HL-60 (cell line): ENCODE results near the gene SETD5.

Experiments
- DNase-seq, 2 experiments: peaks; one replicate each; pipeline ENCODE4 v3.0.0-alpha.2; 2010 to 2020; ENCODE audit warnings: low read depth in 1 of 2, low spot score in 1 of 2
- H3K27ac ChIP-seq: fragments of 250-450 bp; sonication (Bioruptor Pico); replicated peaks from 2 replicates; pipeline ENCODE4 v1.5.1; 2020; ENCODE audit warnings: mild to moderate bottlenecking, moderate library complexity
- H3K27me3 ChIP-seq: fragments of 250-450 bp; sonication (Bioruptor Pico); 2 replicates; pipeline ENCODE4 v1.5.1; 2021; ENCODE audit warnings: mild to moderate bottlenecking, moderate library complexity; ENCODE audit not compliant: insufficient read depth, poor library complexity, severe bottlenecking
- H3K4me3 ChIP-seq: replicated peaks from 2 replicates; pipeline ENCODE4 v1.5.1; 2011; ENCODE audit warnings: mild to moderate bottlenecking, control low read depth, low read length; ENCODE audit not compliant: insufficient read depth
- GABPA ChIP-seq: IDR thresholded peaks from 2 replicates; pipeline ENCODE4 v1.6.1; 2012; ENCODE audit warnings: low read depth
- POLR2AphosphoS5 ChIP-seq: IDR thresholded peaks from 2 replicates; pipeline ENCODE4 v1.6.1; 2012; ENCODE audit warnings: low read depth
- SPI1 ChIP-seq: IDR thresholded peaks from 2 replicates; pipeline ENCODE4 v1.6.1; 2012; ENCODE audit warnings: low read depth, mild to moderate bottlenecking, borderline replicate concordance
- TF ChIP-seq, protein P1 (sequence below): IDR thresholded peaks from one replicate; pipeline ENCODE4 v1.5.1; 2011; ENCODE audit warnings: low read length, control low read depth, inconsistent platforms; ENCODE audit not compliant: insufficient read depth
- TF ChIP-seq, protein P2 (sequence below): IDR thresholded peaks from 2 replicates; pipeline ENCODE4 v1.6.1; 2012; ENCODE audit warnings: low read depth; ENCODE audit not compliant: insufficient replicate concordance

SETD5 gene

DNA sequence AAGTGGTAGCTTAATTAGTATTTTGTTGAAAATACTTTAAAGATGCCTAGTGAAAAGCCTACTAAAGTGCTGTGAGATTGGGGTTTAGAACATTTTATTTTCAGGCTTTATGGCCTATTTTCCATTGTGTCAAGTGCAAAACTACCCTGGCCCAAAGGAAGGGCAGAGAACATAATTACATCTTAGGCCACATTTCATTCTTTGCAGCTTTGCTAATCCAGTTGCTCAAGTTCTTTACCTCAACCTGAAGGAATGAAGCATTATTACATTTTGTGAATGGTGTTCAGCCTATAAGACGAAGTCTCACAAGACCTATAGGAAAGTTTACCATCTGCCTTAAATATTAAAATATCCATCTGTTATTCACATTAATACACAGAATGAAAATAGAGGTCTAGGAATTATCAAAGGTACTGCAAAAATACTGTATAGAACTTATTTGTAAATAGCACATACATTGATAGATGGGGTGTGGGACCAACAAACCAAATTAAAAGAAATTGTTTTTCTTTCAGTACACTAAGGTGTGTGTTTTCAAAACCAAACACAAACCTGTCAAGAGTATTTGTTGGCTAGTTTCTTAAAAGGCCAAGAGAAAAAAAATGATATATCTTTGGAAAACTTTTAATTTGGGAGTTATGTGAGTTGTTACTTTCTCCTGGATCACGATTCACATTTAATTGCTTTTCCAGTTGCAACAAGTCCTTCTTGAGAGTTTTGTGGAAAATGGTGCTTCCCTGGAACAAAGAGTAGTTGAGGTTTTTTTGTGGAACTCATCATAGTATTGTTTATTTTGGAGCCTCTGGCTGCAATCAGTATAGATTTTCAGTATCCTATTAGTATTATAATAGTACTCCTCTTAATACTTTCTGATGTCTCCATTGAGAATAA, 12.0 kb upstream of the SETD5 start:
- H3K27me3 ChIP-seq = no peaks in the 10 kb centered on the region
- no peak for TF ChIP-seq POLR2AphosphoS5
- no peak for TF ChIP-seq GABPA
- TF ChIP-seq SPI1 = no peak
- TF ChIP-seq, protein P1, sequence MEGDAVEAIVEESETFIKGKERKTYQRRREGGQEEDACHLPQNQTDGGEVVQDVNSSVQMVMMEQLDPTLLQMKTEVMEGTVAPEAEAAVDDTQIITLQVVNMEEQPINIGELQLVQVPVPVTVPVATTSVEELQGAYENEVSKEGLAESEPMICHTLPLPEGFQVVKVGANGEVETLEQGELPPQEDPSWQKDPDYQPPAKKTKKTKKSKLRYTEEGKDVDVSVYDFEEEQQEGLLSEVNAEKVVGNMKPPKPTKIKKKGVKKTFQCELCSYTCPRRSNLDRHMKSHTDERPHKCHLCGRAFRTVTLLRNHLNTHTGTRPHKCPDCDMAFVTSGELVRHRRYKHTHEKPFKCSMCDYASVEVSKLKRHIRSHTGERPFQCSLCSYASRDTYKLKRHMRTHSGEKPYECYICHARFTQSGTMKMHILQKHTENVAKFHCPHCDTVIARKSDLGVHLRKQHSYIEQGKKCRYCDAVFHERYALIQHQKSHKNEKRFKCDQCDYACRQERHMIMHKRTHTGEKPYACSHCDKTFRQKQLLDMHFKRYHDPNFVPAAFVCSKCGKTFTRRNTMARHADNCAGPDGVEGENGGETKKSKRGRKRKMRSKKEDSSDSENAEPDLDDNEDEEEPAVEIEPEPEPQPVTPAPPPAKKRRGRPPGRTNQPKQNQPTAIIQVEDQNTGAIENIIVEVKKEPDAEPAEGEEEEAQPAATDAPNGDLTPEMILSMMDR = no peak
- TF ChIP-seq, protein P2, sequence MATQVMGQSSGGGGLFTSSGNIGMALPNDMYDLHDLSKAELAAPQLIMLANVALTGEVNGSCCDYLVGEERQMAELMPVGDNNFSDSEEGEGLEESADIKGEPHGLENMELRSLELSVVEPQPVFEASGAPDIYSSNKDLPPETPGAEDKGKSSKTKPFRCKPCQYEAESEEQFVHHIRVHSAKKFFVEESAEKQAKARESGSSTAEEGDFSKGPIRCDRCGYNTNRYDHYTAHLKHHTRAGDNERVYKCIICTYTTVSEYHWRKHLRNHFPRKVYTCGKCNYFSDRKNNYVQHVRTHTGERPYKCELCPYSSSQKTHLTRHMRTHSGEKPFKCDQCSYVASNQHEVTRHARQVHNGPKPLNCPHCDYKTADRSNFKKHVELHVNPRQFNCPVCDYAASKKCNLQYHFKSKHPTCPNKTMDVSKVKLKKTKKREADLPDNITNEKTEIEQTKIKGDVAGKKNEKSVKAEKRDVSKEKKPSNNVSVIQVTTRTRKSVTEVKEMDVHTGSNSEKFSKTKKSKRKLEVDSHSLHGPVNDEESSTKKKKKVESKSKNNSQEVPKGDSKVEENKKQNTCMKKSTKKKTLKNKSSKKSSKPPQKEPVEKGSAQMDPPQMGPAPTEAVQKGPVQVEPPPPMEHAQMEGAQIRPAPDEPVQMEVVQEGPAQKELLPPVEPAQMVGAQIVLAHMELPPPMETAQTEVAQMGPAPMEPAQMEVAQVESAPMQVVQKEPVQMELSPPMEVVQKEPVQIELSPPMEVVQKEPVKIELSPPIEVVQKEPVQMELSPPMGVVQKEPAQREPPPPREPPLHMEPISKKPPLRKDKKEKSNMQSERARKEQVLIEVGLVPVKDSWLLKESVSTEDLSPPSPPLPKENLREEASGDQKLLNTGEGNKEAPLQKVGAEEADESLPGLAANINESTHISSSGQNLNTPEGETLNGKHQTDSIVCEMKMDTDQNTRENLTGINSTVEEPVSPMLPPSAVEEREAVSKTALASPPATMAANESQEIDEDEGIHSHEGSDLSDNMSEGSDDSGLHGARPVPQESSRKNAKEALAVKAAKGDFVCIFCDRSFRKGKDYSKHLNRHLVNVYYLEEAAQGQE = no peak
- no peak overlapping the region for H3K4me3 ChIP-seq
- no peak for DNase-seq
- H3K27ac ChIP-seq = peak overlapping the region; percentile 18; the same call in 1 of the 2 replicates

DNA sequence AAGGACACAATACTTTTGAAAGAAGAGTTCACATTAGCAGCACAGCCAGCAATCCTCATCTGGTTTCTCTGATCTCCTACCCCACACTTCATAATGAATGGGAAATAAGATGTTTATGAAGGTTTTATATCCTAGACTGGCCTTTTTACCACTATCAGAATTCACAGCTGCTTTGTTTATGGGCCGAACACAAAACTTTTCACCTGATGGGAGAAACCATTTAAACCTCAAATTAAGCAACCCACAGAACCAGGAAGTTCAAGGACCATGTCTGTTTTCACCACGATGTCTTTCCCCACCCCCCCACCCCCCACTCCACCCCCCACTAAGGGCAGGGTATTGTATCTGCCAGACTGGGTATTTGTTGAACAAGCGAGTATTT, 11.3 kb upstream of the SETD5 start:
- Histone ChIP-seq H3K27me3 (no peaks in the 10 kb centered on the region), H3K27ac (no peak overlapping the region), H3K4me3 (no peak overlapping the region)
- TF ChIP-seq SPI1 = no peak
- TF ChIP-seq, protein P2 = no peak
- no peak for TF ChIP-seq POLR2AphosphoS5
- TF ChIP-seq, protein P1 = no peak
- no peak for TF ChIP-seq GABPA
- no peak for DNase-seq

DNA sequence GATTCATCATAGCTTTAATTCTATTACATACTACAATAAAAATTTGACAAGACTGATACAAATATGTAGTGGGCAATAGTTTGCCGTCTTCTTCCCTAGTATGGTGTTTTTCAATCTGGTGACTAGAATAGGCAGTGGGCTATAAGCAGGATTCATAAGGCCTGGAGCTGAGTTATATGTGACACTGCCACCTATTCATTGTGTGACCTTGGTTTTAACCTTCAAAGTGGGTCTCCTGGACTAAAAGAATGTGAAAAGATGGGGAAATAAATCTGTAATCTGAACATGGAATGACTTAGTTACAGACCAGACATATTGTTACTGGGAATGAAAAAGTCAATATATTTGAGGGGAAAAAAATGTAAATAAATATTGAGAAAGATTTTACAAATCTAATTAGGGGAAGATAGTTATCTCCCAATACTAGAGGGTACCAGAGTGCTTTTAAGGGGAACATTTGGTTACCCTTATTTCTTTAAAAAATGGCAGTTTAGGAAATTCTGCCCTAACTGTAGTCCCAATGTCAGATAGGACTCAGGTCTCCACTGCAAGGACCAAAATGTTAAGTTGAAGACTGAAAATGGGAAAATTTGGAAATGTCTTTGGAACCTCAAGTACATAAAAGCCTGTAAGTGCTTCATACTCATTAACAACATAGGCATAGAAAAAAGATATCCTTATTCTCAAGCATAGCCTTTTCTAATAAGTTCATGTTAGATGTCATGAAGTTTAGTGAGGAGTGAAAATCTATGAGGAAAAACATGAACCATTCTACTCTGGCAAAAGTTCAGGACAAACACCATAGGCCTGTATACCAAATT, 10.7 kb upstream of the SETD5 start:
- Histone ChIP-seq H3K4me3 (no peak overlapping the region), H3K27me3 (no peaks in the 10 kb centered on the region), H3K27ac (peak overlapping the region; percentile 28)
- no peak for DNase-seq
- TF ChIP-seq SPI1 (no peak), GABPA (no peak), POLR2AphosphoS5 (no peak)
- TF ChIP-seq, protein P2 = no peak
- TF ChIP-seq, protein P1 = no peak
